SU-DHL-6 (cell line): ENCODE results near the gene TIMM22.

ENCODE experiments used
- EZH2phosphoT487 ChIP-seq: fragments of 200-600 bp; sonication (generic), shearing (Covaris generic); conservative IDR thresholded peaks from 2 replicates; pipeline ENCODE4 v1.6.1; 2018; ENCODE audit warnings: mild to moderate bottlenecking, antibody characterized with exemption, low read length, moderate library complexity, mixed read lengths
- TF ChIP-seq, protein P1 (sequence below): fragments of 200-600 bp; sonication (generic); IDR thresholded peaks from one replicate; pipeline ENCODE4 v1.5.1; 2017; ENCODE audit warnings: antibody characterized with exemption, mild to moderate bottlenecking, low read length, moderate library complexity; ENCODE audit not compliant: insufficient read depth, poor library complexity, severe bottlenecking

GRCh38 chr17:948284-948852 lies 48.6 kb upstream of the TIMM22 start:
- TF ChIP-seq, protein P1, sequence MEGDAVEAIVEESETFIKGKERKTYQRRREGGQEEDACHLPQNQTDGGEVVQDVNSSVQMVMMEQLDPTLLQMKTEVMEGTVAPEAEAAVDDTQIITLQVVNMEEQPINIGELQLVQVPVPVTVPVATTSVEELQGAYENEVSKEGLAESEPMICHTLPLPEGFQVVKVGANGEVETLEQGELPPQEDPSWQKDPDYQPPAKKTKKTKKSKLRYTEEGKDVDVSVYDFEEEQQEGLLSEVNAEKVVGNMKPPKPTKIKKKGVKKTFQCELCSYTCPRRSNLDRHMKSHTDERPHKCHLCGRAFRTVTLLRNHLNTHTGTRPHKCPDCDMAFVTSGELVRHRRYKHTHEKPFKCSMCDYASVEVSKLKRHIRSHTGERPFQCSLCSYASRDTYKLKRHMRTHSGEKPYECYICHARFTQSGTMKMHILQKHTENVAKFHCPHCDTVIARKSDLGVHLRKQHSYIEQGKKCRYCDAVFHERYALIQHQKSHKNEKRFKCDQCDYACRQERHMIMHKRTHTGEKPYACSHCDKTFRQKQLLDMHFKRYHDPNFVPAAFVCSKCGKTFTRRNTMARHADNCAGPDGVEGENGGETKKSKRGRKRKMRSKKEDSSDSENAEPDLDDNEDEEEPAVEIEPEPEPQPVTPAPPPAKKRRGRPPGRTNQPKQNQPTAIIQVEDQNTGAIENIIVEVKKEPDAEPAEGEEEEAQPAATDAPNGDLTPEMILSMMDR: no peak
- TF ChIP-seq EZH2phosphoT487: no peak
